Large intestine (tissue), 3 donors: ENCODE results near the gene PLXDC1. TPM values are rescaled to one million over a fixed set of nuclear protein-coding genes. Genes with fewer than 3 reads are reported as not detected.
A peak's percentile ranks its signal among the peaks of the same experiment; 100 is the strongest.

ENCODE experiments used
- DNase-seq, 2 donors: peaks; one replicate each; pipeline versions ENCODE4 v3.0.0 to v3.0.0-alpha.2; 2013
- H3K27ac ChIP-seq: one replicate; pipeline ENCODE4 v1.5.1; 2013; ENCODE audit warnings: low read length
- H3K27me3 ChIP-seq: 2 replicates; pipeline ENCODE4 v1.6.1; 2013; ENCODE audit warnings: low read length; ENCODE audit not compliant: control insufficient read depth, insufficient read depth
- H3K36me3 ChIP-seq: 2 replicates; pipeline ENCODE4 v1.6.1; 2013; ENCODE audit warnings: low read length; ENCODE audit not compliant: control insufficient read depth, insufficient read depth
- H3K4me1 ChIP-seq: one replicate; pipeline ENCODE4 v1.6.1; 2013; ENCODE audit warnings: low read length; ENCODE audit not compliant: control insufficient read depth, insufficient read depth
- H3K4me3 ChIP-seq: one replicate; pipeline ENCODE4 v1.5.1; 2013; ENCODE audit warnings: low read length
- H3K9me3 ChIP-seq: one replicate; pipeline ENCODE4 v1.6.1; 2013; ENCODE audit warnings: mild to moderate bottlenecking, low read depth, low read length, moderate library complexity; ENCODE audit not compliant: control insufficient read depth
- WGBS: methylation state at CpG from one replicate; pipeline ENCODE4 v1.1.5; 2013; ENCODE audit warnings: low lambda C conversion rate; ENCODE audit not compliant: insufficient coverage; 5-methylcytosine and 5-hydroxymethylcytosine counted together
- polyA plus RNA-seq: library from polyadenylated mRNA; unstranded; fragments of 120-200 nt; gene quantifications from one replicate; pipeline ENCODE4 v1.2.1, GENCODE V29; 2013

PLXDC1 gene
- polyA plus RNA-seq, 1 donor, result 4.1 TPM

GRCh38 chr17:39144416-39144840, 7.0 kb downstream of the PLXDC1 start:
- DNase-seq, result peak in 1 of 2 donors; percentile 44
- H3K27me3 ChIP-seq, result peaks cover 12% of the 10 kb centered on the region
- no peaks in the 10 kb centered on the region for H3K9me3 ChIP-seq
- no peak overlapping the region for H3K4me3 ChIP-seq
- H3K36me3 ChIP-seq, result no peaks in the 10 kb centered on the region
- no peak overlapping the region for H3K27ac ChIP-seq
- no peaks in the 10 kb centered on the region for H3K4me1 ChIP-seq
- no CpG with 5 or more reads among the region's 9 CpGs for WGBS

- no peak overlapping the region for H3K4me3 ChIP-seq
- WGBS, result no CpG with 5 or more reads among the region's 7 CpGs
- DNase-seq, result no peak
- H3K27me3 ChIP-seq, result peaks cover 5% of the 10 kb centered on the region
- H3K9me3 ChIP-seq, result no peaks in the 10 kb centered on the region
- no peaks in the 10 kb centered on the region for H3K4me1 ChIP-seq
- no peak overlapping the region for H3K27ac ChIP-seq
- H3K36me3 ChIP-seq, result no peaks in the 10 kb centered on the region
These were observed 7.8 kb downstream of the PLXDC1 start for GRCh38 chr17:39143552-39144093.

GRCh38 chr17:39141915-39142664, 9.3 kb downstream of the PLXDC1 start:
- 100% methylated on average over 1 of the region's 11 CpGs for WGBS
- Histone ChIP-seq H3K4me3 (no peak overlapping the region), H3K36me3 (no peaks in the 10 kb centered on the region), H3K4me1 (no peaks in the 10 kb centered on the region), H3K9me3 (no peaks in the 10 kb centered on the region), H3K27ac (no peak overlapping the region), H3K27me3 (no peaks in the 10 kb centered on the region)
- no peak for DNase-seq

GRCh38 chr17:39141294-39141693, 10.1 kb downstream of the PLXDC1 start:
- H3K27me3 ChIP-seq, result no peaks in the 10 kb centered on the region
- WGBS, result 100% methylated on average over 1 of the region's 5 CpGs
- DNase-seq, result no peak

GRCh38 chr17:39139561-39139960, 11.9 kb downstream of the PLXDC1 start:
- no peaks in the 10 kb centered on the region for H3K9me3 ChIP-seq
- no peak overlapping the region for H3K4me3 ChIP-seq
- no CpG with 5 or more reads among the region's 9 CpGs for WGBS
- DNase-seq, result no peak
- no peaks in the 10 kb centered on the region for H3K27me3 ChIP-seq
- no peaks in the 10 kb centered on the region for H3K4me1 ChIP-seq
- no peaks in the 10 kb centered on the region for H3K36me3 ChIP-seq
- H3K27ac ChIP-seq, result no peak overlapping the region

More at GRCh38 chr17:39141294-39141693, 10.1 kb downstream of the PLXDC1 start:
- Histone ChIP-seq H3K36me3 (no peaks in the 10 kb centered on the region), H3K4me3 (no peak overlapping the region), H3K27ac (no peak overlapping the region), H3K9me3 (no peaks in the 10 kb centered on the region), H3K4me1 (no peaks in the 10 kb centered on the region)

GRCh38 chr17:39139161-39139511, 12.3 kb downstream of the PLXDC1 start:
- Histone ChIP-seq H3K27ac (no peak overlapping the region), H3K4me1 (no peaks in the 10 kb centered on the region), H3K36me3 (no peaks in the 10 kb centered on the region), H3K4me3 (no peak overlapping the region), H3K9me3 (no peaks in the 10 kb centered on the region), H3K27me3 (no peaks in the 10 kb centered on the region)
- DNase-seq, result no peak
- WGBS, result no CpG with 5 or more reads among the region's 2 CpGs

GRCh38 chr17:39138431-39139160, 12.8 kb downstream of the PLXDC1 start:
- H3K27me3 ChIP-seq, result no peaks in the 10 kb centered on the region
- no peak overlapping the region for H3K4me3 ChIP-seq
- no peaks in the 10 kb centered on the region for H3K9me3 ChIP-seq
- WGBS, result 60% methylated on average over 1 of the region's 13 CpGs
- H3K36me3 ChIP-seq, result no peaks in the 10 kb centered on the region
- H3K4me1 ChIP-seq, result no peaks in the 10 kb centered on the region
- no peak for DNase-seq
- no peak overlapping the region for H3K27ac ChIP-seq

GRCh38 chr17:39134878-39135277, 16.6 kb downstream of the PLXDC1 start:
- H3K9me3 ChIP-seq, result no peaks in the 10 kb centered on the region
- no peak overlapping the region for H3K4me3 ChIP-seq

GRCh38 chr17:39132192-39132610, 19.2 kb downstream of the PLXDC1 start:
- WGBS, result no CpG with 5 or more reads among the region's 7 CpGs
- Histone ChIP-seq H3K9me3 (no peaks in the 10 kb centered on the region), H3K36me3 (no peaks in the 10 kb centered on the region), H3K27me3 (no peaks in the 10 kb centered on the region), H3K4me1 (no peaks in the 10 kb centered on the region), H3K27ac (no peak overlapping the region), H3K4me3 (no peak overlapping the region)
- no peak for DNase-seq

More at GRCh38 chr17:39134878-39135277, 16.6 kb downstream of the PLXDC1 start:
- H3K27me3 ChIP-seq, result no peaks in the 10 kb centered on the region
- no peak for DNase-seq
- WGBS, result no CpG with 5 or more reads among the region's 6 CpGs
- no peaks in the 10 kb centered on the region for H3K36me3 ChIP-seq
- H3K27ac ChIP-seq, result no peak overlapping the region
- no peaks in the 10 kb centered on the region for H3K4me1 ChIP-seq

- no peaks in the 10 kb centered on the region for H3K9me3 ChIP-seq
- WGBS, result no CpG with 5 or more reads among the region's 6 CpGs
- no peak for DNase-seq
- no peaks in the 10 kb centered on the region for H3K27me3 ChIP-seq
- H3K27ac ChIP-seq, result no peak overlapping the region
- no peaks in the 10 kb centered on the region for H3K4me1 ChIP-seq
- H3K36me3 ChIP-seq, result no peaks in the 10 kb centered on the region
- no peak overlapping the region for H3K4me3 ChIP-seq
These were observed 19.8 kb downstream of the PLXDC1 start for GRCh38 chr17:39131616-39132015.
